HG03139 (cell line): Measurements from ENCODE around the gene ELP4.
A peak's percentile ranks its signal among the peaks of the same experiment; 100 is the strongest.

Source experiments
- ATAC-seq: cut with Tn5 transposase; IDR thresholded peaks from one replicate; pipeline ENCODE4 v1.9.1; 2021; ENCODE audit not compliant: unreplicated experiment

The ELP4 gene

DNA sequence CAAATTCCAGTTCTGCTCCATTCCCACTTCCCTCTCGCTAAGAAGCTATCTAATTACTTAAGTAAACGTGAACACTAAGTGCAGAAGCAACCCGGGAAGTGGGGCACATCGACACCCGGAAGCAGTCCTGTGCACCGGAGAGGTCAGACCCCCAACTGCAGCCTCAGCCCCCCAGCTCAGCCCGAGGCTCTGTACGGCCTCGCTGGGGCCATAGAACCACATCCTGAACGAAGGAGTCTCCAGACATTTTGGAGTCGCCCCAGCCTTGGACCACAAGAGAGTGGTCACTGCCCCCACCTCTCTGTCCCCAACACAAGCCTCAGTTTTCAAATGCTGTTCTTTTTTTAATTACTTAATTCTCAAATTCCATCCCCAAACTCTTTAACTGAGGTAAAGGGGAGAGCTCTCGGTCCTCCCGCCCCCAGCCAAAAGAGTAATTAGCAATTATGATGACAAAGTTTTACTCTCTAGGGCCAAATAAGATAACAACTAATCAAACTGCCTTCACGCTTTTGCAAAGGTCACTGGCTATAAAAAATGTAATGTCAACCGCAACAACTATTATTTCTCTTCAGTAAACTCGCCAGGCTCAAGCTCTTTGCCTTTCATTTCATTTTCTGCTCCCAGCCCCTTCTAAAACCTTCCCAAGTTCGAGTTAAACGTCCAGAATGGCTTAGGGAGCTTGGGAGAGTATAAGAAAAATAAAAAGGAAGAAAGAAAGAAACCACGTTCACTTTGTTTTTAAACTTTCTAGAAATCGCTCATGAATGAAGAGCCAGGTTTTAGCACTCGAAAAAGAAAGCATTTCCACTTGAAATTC lies 299.4 kb downstream of the ELP4 start:
- ATAC-seq: no peak

GRCh38 chr11:31809541-31809856 lies 299.9 kb downstream of the ELP4 start:
- ATAC-seq: no peak

- no peak for ATAC-seq
Measured at GRCh38 chr11:31809857-31810778, 300.6 kb downstream of the ELP4 start.

DNA sequence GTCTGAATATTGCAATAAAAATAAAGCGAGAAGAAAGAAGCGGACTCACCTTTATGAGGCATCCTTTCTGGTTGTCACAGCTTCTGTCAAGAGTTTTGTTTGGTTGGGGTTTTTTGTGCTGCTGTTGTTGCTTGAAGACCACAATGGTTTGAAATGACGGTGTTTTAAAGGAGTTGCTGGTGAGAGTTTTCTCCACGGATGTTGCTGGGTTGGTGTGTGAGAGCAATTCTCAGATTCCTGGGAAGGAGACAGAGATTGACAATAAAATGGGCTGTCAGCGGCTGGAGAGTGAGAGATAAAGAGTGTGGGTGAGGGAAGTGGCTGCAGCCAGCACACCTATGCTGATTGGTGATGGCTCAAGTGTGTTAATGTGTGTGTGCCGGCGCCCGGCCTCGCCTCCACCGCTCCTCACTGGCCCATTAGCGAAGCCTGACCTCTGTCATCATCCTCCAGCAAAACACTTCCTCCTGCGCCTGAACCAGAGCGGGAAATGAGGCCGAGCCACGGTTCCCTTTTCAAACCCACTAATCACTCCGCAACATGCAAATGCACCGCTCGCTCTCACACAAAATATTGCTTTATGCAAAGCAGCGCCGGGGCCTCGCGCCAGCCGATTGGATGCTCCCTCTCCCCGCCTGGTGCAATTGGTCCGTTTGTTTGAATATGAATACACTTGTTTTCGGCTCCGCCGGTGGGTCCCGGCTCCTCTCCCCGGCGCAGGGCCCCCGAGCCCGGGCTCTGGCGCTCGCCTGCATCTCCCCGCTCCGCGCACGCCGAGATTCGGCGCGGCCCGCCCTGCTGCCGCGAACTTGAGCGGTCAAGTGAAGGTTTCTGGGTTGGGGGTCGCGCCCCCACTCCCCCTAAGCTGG lies 301.4 kb downstream of the ELP4 start, which contains the start of gene PAX6:
Gene PAX6, minus strand, starts transcription at position 544 of the 869 bp plus-strand sequence. CDS start 4,911 bp downstream, outside the sequence.
- peak; percentile 71 for ATAC-seq

- ATAC-seq: no peak
Measured at GRCh38 chr11:31812383-31813381, 303.1 kb downstream of the ELP4 start.

DNA sequence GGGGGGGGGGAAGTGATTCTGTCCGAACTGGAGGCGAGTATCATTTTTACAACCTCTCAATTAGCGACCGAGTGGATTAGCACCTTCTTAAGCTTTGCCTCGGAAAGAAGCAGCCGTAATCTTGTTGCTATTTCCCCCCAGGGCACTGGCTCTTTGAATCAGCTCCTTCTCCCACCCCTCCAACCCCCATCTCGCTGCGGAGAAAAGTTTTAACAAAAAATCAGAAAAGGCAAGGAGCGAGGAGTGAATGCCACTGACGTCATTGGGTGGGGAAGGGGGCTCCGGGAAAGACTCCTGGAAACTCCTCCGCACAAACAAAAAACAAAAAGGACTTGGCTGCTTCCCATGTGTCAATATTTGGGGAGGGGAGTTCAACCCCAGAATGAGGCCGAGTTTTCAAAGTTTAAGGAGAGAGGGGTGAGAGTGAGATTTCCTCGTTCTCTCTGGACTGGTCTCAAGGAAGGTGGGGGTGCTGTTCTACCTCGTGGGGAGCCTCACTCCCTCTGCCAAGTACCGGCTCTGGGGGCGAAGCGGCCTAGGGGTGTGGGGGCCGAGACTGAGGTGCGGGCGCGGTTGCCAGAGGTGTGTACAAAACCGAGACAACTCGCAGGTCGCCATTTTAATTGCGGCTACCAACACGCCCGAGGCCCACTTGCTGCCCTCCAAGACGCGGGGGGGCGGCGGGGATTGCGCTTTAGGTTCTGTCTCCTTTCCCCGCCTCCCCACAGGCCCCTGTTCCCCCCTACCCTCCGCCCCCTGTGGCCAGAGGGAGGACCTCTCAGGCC lies 304.0 kb downstream of the ELP4 start:
- ATAC-seq: no peak

GRCh38 chr11:31814176-31814868 lies 304.8 kb downstream of the ELP4 start:
- no peak for ATAC-seq

- ATAC-seq: no peak
Measured at GRCh38 chr11:31815711-31816467, 306.3 kb downstream of the ELP4 start.

DNA sequence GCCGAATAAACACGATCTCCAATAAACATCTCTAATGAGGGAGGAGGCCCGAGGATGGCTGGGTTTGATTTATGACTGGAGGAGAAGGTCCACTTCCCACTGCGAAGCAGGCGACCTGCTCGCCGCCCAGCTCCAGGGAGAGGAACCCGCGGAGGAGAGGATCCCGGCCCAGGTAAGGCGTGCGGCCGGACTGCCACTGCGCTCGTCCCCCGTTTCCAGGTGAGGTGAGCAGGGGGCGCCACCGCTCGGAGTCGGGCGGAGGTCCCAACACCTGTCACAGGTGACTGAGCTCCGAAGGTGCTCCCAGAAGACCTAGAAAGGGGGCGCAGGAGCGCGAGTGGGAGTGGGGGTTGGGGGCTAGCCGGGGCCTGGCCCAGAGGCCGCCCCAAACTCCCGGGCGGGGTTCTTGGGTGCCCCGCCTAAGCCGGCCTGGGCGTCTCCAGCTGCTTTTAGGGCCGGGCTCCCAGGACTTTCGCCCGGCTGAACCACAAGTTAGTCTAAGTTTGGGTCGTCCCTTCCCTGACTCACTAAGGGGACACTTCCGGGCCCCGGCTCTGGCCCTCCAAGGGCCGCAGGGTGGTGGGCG lies 307.0 kb downstream of the ELP4 start:
- no peak for ATAC-seq

- ATAC-seq: no peak
Measured at GRCh38 chr11:31817054-31817620, 307.6 kb downstream of the ELP4 start.

DNA sequence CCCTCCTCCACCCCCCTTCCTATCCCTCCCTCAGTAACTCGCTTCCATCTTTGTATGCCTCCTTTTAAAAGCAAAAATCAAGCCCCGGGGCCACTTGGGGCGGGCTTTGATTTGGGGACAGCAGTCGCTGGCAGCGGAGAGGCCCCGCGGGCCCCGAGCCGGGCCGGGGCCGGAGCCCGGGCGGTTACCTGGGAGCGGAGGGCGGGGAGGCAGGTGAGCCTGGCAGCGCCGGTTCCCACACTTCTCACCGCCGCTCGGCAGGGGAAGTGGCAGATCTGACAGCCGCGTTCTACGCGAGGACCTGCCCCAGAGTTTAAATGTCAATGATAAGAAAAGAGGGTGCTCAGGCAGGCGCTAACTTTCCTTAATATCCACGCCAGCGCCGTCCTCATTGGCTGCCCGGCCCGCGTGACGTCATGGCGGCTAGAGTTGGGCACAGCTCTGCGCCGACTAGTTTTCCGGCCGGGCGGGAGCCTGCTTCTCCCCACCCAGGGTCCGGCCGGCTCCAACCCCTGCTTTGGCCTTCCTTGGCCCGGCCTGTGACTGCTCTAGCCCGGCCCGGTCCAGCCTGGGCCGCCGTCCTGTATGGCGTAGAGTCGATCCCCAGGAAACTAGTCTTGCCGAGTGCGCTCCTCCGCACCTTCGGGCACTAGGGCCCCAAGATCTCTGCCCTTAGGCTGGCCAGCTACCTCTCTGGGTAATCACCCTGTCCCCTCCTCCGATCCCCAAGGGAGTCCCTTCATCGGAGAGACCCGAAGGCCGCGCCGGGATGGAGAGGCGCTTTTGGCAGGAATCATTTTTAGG lies 308.3 kb downstream of the ELP4 start:
- no peak for ATAC-seq

GRCh38 chr11:31818425-31818755 lies 308.8 kb downstream of the ELP4 start:
- no peak for ATAC-seq

DNA sequence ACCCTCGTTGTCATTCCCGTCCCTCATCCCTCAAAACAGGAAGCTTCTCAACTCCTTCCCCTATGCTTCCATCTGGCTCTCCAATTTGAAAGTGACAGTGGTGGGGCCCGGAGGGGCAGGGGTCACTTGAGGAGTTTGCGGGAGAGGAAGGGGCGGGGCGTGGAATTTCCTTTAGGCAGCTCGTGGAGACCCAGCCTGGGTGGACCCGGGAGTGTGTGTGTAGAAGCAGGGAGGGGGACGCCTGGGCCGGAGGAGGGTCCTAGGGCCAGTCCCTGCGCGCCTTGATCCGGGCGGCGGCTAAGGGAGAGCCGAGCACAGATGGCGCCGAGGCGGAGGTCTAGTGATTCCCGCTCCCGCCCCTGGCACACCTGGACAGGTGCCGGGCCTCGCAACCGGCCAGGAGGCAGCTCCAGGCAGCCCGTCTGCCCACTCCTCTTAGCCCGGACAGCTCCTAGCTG lies 309.3 kb downstream of the ELP4 start:
- no peak for ATAC-seq

DNA sequence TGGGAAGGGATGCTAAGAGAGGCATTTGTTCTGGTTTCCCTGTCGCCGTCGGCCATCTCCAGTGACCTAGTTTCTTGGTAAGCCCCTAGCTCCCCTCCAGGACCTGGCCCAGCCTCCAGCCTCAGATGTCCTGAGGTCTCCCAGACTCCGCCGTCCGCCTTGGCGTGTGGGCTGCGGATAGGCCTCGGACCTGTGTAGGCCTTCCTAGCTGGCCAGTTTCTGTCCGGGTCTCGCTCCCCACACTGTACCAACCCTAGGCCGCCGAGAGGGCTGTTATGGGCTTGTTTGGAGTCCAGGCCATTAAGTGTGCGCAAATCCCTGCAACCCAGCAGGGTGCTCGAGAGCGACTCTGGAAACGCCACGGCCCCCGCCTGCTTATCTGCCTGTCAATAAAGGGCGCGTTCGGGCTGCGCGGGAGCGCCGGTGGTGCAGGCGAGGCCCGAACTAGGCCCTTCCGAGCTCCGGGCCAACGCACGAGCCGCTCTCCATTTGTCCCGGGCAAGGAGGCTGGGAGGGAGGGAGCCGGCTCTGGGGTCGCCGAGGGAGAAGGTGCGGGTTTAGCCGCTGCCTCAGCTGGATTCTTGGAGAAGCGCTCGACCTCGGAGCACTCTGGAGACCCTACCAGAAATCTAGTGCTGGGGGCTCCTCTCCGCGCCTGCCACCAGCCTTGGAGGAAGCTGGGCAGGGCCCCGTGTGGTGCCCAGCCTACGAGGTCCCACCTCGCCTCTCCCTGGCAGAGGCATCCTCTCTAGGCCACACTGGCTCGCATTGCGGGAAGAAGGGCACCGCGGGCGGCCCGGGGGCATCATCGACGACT lies 310.3 kb downstream of the ELP4 start:
- no peak for ATAC-seq

DNA sequence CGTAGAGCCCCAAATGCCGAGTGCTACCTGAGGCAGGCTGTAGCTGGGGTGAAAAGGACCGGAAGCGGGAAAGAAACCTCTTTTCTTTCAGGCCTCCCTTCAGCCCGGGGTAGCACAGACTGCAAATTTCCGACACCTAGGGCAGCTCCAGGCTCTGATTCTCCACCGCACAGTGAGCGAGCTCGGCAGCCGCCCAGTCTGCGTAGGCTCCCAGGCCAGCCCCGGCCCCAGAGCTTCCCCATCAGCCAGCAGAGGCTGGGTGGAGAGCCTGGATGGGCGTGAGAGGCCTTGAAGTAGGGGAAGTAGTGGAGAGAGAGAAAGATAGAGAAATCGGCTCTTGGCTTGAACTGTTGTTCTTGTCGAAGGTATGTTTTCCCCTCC lies 310.9 kb downstream of the ELP4 start:
- ATAC-seq: no peak
